Keratinocyte (primary cell): ENCODE measurements around the gene SUGCT. TPM values are rescaled to one million over a fixed set of nuclear protein-coding genes. Genes with fewer than 3 reads are reported as not detected.

ENCODE experiments used
- DNase-seq: peaks from one replicate; pipeline ENCODE4 v3.0.0-alpha.2; 2011; ENCODE audit warnings: low read depth, missing footprints, low spot score
- FAIRE-seq: peaks from 2 replicates; lab custom pipeline; 2011; peaks lifted over from hg19 to GRCh38; lab: Jason Lieb, UNC
- H2AFZ ChIP-seq: 2 replicates; pipeline ENCODE4 v1.6.0; 2012; ENCODE audit warnings: low read length, control low read depth, inconsistent platforms; ENCODE audit not compliant: control insufficient read depth
- H3K27ac ChIP-seq: 2 replicates; pipeline ENCODE4 v1.5.1; 2011; ENCODE audit warnings: low read length; ENCODE audit not compliant: control insufficient read depth, insufficient read depth
- H3K27me3 ChIP-seq: 3 replicates; pipeline ENCODE4 v1.6.0; 2011; ENCODE audit warnings: low read length; ENCODE audit not compliant: control insufficient read depth, insufficient read depth; ENCODE audit errors: extremely low read depth
- H3K36me3 ChIP-seq, 2 experiments: 2 replicates in 1 of 2; 3 replicates in 1 of 2; pipeline ENCODE4 v1.5.1; 2011; ENCODE audit warnings: low read length in 2 of 2, mild to moderate bottlenecking in 1 of 2; ENCODE audit not compliant: control insufficient read depth in 2 of 2, insufficient read depth in 2 of 2; ENCODE audit errors: extremely low read depth in 1 of 2
- H3K4me1 ChIP-seq: 3 replicates; pipeline ENCODE4 v1.5.1; 2011; ENCODE audit warnings: low read length; ENCODE audit not compliant: control insufficient read depth, insufficient read depth; ENCODE audit errors: extremely low read depth
- H3K4me2 ChIP-seq: 3 replicates; pipeline ENCODE4 v1.6.0; 2011; ENCODE audit warnings: low read depth, low read length; ENCODE audit not compliant: control insufficient read depth, insufficient read depth; ENCODE audit errors: extremely low read depth
- H3K4me3 ChIP-seq, 3 experiments: fragments of 200-600 bp in 1 of 3; sonication (generic) in 1 of 3; 2 replicates in 2 of 3; 3 replicates in 1 of 3; pipeline ENCODE4 v1.5.1; 2011 to 2016; ENCODE audit warnings: low read length in 3 of 3, mild to moderate bottlenecking in 3 of 3, control low read depth in 2 of 3, inconsistent platforms in 1 of 3, low read depth in 1 of 3, mixed read lengths in 1 of 3, mixed run types in 1 of 3, moderate library complexity in 1 of 3; ENCODE audit not compliant: control insufficient read depth in 2 of 3, insufficient read depth in 2 of 3; ENCODE audit errors: extremely low read depth in 1 of 3
- H3K79me2 ChIP-seq: 2 replicates; pipeline ENCODE4 v1.6.0; 2012; ENCODE audit warnings: low read length; ENCODE audit not compliant: control insufficient read depth, insufficient read depth
- H3K9ac ChIP-seq: 3 replicates; pipeline ENCODE4 v1.6.0; 2011; ENCODE audit warnings: low read length; ENCODE audit not compliant: control insufficient read depth, insufficient read depth; ENCODE audit errors: extremely low read depth
- H3K9me1 ChIP-seq: 3 replicates; pipeline ENCODE4 v1.6.0; 2011; ENCODE audit warnings: low read length; ENCODE audit not compliant: control insufficient read depth, insufficient read depth; ENCODE audit errors: extremely low read depth
- H3K9me3 ChIP-seq: 2 replicates; pipeline ENCODE4 v1.5.1; 2012; ENCODE audit warnings: low read depth, low read length; ENCODE audit not compliant: control insufficient read depth
- H4K20me1 ChIP-seq: 3 replicates; pipeline ENCODE4 v1.6.0; 2011; ENCODE audit warnings: low read length; ENCODE audit not compliant: control insufficient read depth, insufficient read depth; ENCODE audit errors: extremely low read depth
- EZH2 ChIP-seq: IDR thresholded peaks from one replicate; pipeline ENCODE4 v1.6.1; 2012; ENCODE audit warnings: inconsistent platforms, mild to moderate bottlenecking, low read length, moderate library complexity
- dilution Hi-C: fragments of 300-500 bp; cut with MboI; formaldehyde crosslinking; loops from one replicate; pipeline ENCODE4 v1.7.0; 2020; ENCODE audit warnings: low sequenced_read_pairs; ENCODE audit not compliant: extremely low pct_ligation_motif_present
- polyA plus RNA-seq, 5 experiments: library from polyadenylated mRNA; depleted of rRNA in 3 of 5; stranded (reverse) in 3 of 5; stranded (forward) in 1 of 5; unstranded in 1 of 5; fragments of >200 nt; gene quantifications; 1 replicate in 1 of 5; 2 replicates in 3 of 5; 3 replicates in 1 of 5; pipeline versions ENCODE4 v1.2.1 to v1.2.3, GENCODE V29; 2011 to 2012; ENCODE audit warnings: missing spikeins in 2 of 5, low read depth in 1 of 5, low replicate concordance in 1 of 5
- TF ChIP-seq, protein P1 (sequence below), 3 experiments: IDR thresholded peaks in 1 of 3; conservative IDR thresholded peaks in 1 of 3; optimal IDR thresholded peaks in 1 of 3; 2 replicates in 2 of 3; 3 replicates in 1 of 3; pipeline versions ENCODE3 to v1.5.1; 2011; ENCODE audit warnings: low read length in 3 of 3, mild to moderate bottlenecking in 3 of 3, moderate library complexity in 2 of 3, control low read depth in 1 of 3, inconsistent platforms in 1 of 3; ENCODE audit not compliant: insufficient read depth in 2 of 3; ENCODE audit errors: extremely low read depth in 1 of 3

SUGCT gene
- polyA plus RNA-seq, 1 donor (not counting 4 experiments of a cell fraction or from before 2014, with no cell fraction given) = 134 TPM

- no peaks in the 10 kb centered on the region for H3K4me1 ChIP-seq
- no peaks in the 10 kb centered on the region for H3K79me2 ChIP-seq
- dilution Hi-C loops = no loop called here
- H3K27ac ChIP-seq = no peak overlapping the region
- no peaks in the 10 kb centered on the region for H3K9me3 ChIP-seq
- no peak for DNase-seq
- TF ChIP-seq EZH2 = no peak
- TF ChIP-seq, protein P1, sequence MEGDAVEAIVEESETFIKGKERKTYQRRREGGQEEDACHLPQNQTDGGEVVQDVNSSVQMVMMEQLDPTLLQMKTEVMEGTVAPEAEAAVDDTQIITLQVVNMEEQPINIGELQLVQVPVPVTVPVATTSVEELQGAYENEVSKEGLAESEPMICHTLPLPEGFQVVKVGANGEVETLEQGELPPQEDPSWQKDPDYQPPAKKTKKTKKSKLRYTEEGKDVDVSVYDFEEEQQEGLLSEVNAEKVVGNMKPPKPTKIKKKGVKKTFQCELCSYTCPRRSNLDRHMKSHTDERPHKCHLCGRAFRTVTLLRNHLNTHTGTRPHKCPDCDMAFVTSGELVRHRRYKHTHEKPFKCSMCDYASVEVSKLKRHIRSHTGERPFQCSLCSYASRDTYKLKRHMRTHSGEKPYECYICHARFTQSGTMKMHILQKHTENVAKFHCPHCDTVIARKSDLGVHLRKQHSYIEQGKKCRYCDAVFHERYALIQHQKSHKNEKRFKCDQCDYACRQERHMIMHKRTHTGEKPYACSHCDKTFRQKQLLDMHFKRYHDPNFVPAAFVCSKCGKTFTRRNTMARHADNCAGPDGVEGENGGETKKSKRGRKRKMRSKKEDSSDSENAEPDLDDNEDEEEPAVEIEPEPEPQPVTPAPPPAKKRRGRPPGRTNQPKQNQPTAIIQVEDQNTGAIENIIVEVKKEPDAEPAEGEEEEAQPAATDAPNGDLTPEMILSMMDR (optimal IDR thresholded peaks at IDR 0.05 in 1 of 3, IDR thresholded peaks at IDR 0.05 in 1 of 3, conservative IDR thresholded peaks at IDR 0.05 in 1 of 3; ENCODE audit: extremely low read depth in 1 of 3, insufficient read depth in 2 of 3, low read length in 3 of 3) = no peak
- no peaks in the 10 kb centered on the region for H3K9me1 ChIP-seq
- H3K9ac ChIP-seq = no peak overlapping the region
- H2AFZ ChIP-seq = no peak overlapping the region
- no peaks in the 10 kb centered on the region for H3K36me3 ChIP-seq
- no peak for FAIRE-seq
- H3K4me3 ChIP-seq = no peak overlapping the region
- no peaks in the 10 kb centered on the region for H3K27me3 ChIP-seq
- no peaks in the 10 kb centered on the region for H4K20me1 ChIP-seq
- no peak overlapping the region for H3K4me2 ChIP-seq
Measured at GRCh38 chr7:40401406-40401805, 266.6 kb downstream of the SUGCT start.

- dilution Hi-C loops = no loop called here
- Histone ChIP-seq H3K9ac (no peak overlapping the region), H2AFZ (no peak overlapping the region), H3K27me3 (no peaks in the 10 kb centered on the region), H3K36me3 (no peaks in the 10 kb centered on the region), H3K79me2 (no peaks in the 10 kb centered on the region), H3K27ac (no peak overlapping the region), H4K20me1 (no peaks in the 10 kb centered on the region), H3K9me1 (no peaks in the 10 kb centered on the region), H3K9me3 (no peaks in the 10 kb centered on the region), H3K4me1 (no peaks in the 10 kb centered on the region), H3K4me3 (no peak overlapping the region), H3K4me2 (no peak overlapping the region)
- TF ChIP-seq, protein P1 (optimal IDR thresholded peaks at IDR 0.05 in 1 of 3, IDR thresholded peaks at IDR 0.05 in 1 of 3, conservative IDR thresholded peaks at IDR 0.05 in 1 of 3; ENCODE audit: extremely low read depth in 1 of 3, insufficient read depth in 2 of 3, low read length in 3 of 3) = no peak
- TF ChIP-seq EZH2 = no peak
- FAIRE-seq (no peak), DNase-seq (no peak)
Measured at GRCh38 chr7:40402661-40403060, 267.9 kb downstream of the SUGCT start.
